CD4-positive, alpha-beta memory T cell (primary cell): Measurements from ENCODE around the gene ACTR10. TPM values are rescaled to one million over a fixed set of nuclear protein-coding genes. Genes with fewer than 3 reads are reported as not detected.

ENCODE experiments used
- CTCF ChIA-PET: fragments of 350-600 bp; sonication (Branson Sonifier 250); formaldehyde crosslinking; loops from one replicate; lab custom pipeline; 2021; ENCODE audit warnings: inconsistent platforms; ENCODE audit not compliant: partially characterized antibody; lab: Charles Lee
- POLR2A ChIA-PET: fragments of 350-600 bp; sonication (Branson Sonifier 250); formaldehyde crosslinking; loops from one replicate; lab custom pipeline; 2021; ENCODE audit not compliant: partially characterized antibody; lab: Charles Lee
- DNase-seq, 5 donors: peaks; one replicate each; pipeline versions ENCODE4 v3.0.0 to v3.0.0-alpha.2; 2020 to 2022; ENCODE audit warnings: mixed read lengths in 1 of 5
- H3K27ac ChIP-seq: one replicate; pipeline ENCODE4 v1.7.0; 2013; ENCODE audit warnings: low read depth, low read length
- H3K27me3 ChIP-seq: 2 replicates; pipeline ENCODE4 v1.7.0; 2013; ENCODE audit warnings: mild to moderate bottlenecking, low read length, moderate library complexity; ENCODE audit not compliant: insufficient read depth
- H3K36me3 ChIP-seq: 2 replicates; pipeline ENCODE4 v1.7.0; 2013; ENCODE audit warnings: mild to moderate bottlenecking, low read length, moderate library complexity; ENCODE audit not compliant: insufficient read depth
- H3K4me1 ChIP-seq: 2 replicates; pipeline ENCODE4 v1.7.0; 2013; ENCODE audit warnings: mild to moderate bottlenecking, low read length, moderate library complexity; ENCODE audit not compliant: insufficient read depth
- H3K4me3 ChIP-seq, 2 donors: one replicate each; pipeline ENCODE4 v1.7.0; 2013; ENCODE audit warnings: low read length in 2 of 2, mild to moderate bottlenecking in 1 of 2
- H3K9me3 ChIP-seq, 2 donors: one replicate each; pipeline ENCODE4 v1.7.0; 2013; ENCODE audit warnings: low read length in 2 of 2, control low read depth in 1 of 2; ENCODE audit not compliant: control insufficient read depth in 1 of 2
- H3K27ac Mint-ChIP-seq, 7 donors: one replicate each; pipeline ENCODE4 v1.8.0; 2020 to 2021; ENCODE audit warnings: mixed read lengths in 7 of 7, mild to moderate bottlenecking in 6 of 7, inconsistent platforms in 3 of 7, moderate library complexity in 3 of 7
- H3K27me3 Mint-ChIP-seq, 2 donors: one replicate each; pipeline ENCODE4 v1.8.0; 2020 to 2021; ENCODE audit warnings: mixed read lengths in 2 of 2
- H3K36me3 Mint-ChIP-seq, 2 donors: one replicate each; pipeline ENCODE4 v1.8.0; 2020 to 2021; ENCODE audit warnings: mixed read lengths in 2 of 2, inconsistent platforms in 1 of 2, mild to moderate bottlenecking in 1 of 2
- H3K4me1 Mint-ChIP-seq, 4 donors: one replicate each; pipeline ENCODE4 v1.8.0; 2020 to 2021; ENCODE audit warnings: mixed read lengths in 4 of 4, mild to moderate bottlenecking in 1 of 4
- H3K4me3 Mint-ChIP-seq, 8 donors: one replicate each; pipeline ENCODE4 v1.8.0; 2020 to 2021; ENCODE audit warnings: mixed read lengths in 8 of 8, mild to moderate bottlenecking in 7 of 8, moderate library complexity in 6 of 8, inconsistent platforms in 3 of 8
- H3K9me3 Mint-ChIP-seq, 8 donors: one replicate each; pipeline ENCODE4 v1.8.0; 2020 to 2021; ENCODE audit warnings: mixed read lengths in 8 of 8, mild to moderate bottlenecking in 5 of 8, inconsistent platforms in 3 of 8, moderate library complexity in 1 of 8
- intact Hi-C: fragments of 100-400 bp; cut with micrococcal nuclease; formaldehyde crosslinking; loops from one replicate; pipeline ENCODE4 v1.15.1; 2023
- polyA plus RNA-seq, 2 donors: library from polyadenylated mRNA; unstranded; fragments of 300-500 nt; fragmentation: Illumina TruSeq; gene quantifications; one replicate each; pipeline ENCODE4 v1.2.3, GENCODE V29; 2021
- total RNA-seq, 2 experiments: library from RNA; stranded (reverse); gene quantifications; one replicate each; pipeline ENCODE4 v1.2.3, GENCODE V29; 2021

Gene ACTR10
- total and polyA plus RNA-seq, 4 experiments from 2014 or later: 53.7 to 87.8 (median 70.2) TPM

DNA sequence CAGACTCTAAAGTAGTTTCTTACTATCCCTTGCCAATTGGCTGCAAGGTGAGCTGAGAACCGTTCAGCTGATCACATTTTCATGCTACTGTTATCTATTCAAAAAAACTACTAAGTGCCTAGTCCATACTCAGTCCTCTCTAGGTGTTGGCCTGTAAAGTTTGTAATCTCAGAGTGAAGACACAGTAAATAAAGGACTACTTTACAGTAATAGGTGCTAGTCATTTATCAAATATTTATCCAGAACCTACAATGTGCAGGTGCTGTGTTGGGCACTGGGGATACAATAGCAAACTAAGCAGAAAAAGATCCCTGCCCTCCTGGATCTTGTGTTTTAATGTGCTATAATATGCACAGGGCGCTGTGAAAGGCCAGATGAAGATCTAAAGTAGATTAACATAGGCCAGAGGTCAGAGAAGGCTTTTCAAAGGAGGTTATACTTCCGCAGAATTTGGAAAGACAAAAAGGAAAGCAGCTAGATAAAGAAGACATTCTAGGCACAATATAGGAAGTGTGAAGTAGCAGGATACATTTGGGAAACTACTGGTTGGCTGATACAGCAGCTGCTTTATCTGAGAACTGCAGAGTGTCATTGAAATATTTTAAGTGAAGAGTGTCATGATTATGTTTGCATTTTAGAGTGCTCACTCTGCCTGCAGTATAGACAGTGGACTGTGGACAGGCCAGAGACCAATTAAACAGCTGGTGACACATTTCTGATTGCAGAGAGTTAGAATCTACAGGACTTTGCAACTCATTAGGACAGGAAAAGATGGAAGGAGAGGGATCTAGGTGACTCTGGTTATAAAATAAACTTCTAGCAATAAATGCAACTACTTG is 8.0 kb upstream of the ACTR10 start:
- no peaks in the 10 kb centered on the region for H3K27me3 ChIP-seq
- no peaks in the 10 kb centered on the region for H3K36me3 ChIP-seq
- no peak overlapping the region for H3K27ac ChIP-seq
- Mint-ChIP-seq H3K27ac (no peak overlapping the region), H3K27me3 (peaks cover 0 to 2% of the 10 kb centered on the region in 2 donors), H3K4me3 (no peak overlapping the region), H3K9me3 (no peaks in the 10 kb centered on the region), H3K36me3 (no peaks in the 10 kb centered on the region), H3K4me1 (peaks cover 0 to 8% (median 2%) of the 10 kb centered on the region in 4 donors)
- intact Hi-C loops: no loop called here
- ChIA-PET CTCF (interaction anchor here (1.9 kb wide), 1 partner anchor 27 kb away, joined by 4 read pairs; no protein-coding TSS in a partner anchor), POLR2A (interaction anchor here (0.5 kb wide), 1 partner anchor 111 kb away, joined by 5 read pairs; no protein-coding TSS in a partner anchor)
- no peak for DNase-seq
- no peaks in the 10 kb centered on the region for H3K9me3 ChIP-seq
- H3K4me3 ChIP-seq: no peak overlapping the region
- no peaks in the 10 kb centered on the region for H3K4me1 ChIP-seq

DNA sequence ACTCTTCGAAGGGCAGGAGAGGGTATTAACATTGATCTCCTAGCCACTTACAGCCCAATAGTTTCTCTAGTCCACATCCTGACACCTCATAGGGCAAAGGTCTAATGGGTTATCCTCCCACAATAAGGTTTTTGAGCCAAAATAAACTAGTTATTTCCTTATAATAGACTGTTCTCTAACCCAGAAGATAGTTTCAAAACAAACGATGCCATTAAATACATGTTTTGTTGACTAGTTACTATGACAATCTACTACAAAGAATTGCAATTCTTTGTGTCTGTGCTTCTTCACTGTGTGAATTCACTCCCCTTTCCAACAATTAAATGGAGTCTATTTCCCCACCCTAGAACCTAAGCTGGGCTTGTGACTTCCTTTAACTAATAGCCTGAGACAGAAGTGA is 6.4 kb upstream of the ACTR10 start:
- no peaks in the 10 kb centered on the region for H3K36me3 Mint-ChIP-seq
- H3K4me1 Mint-ChIP-seq: peaks cover 6 to 21% (median 8%) of the 10 kb centered on the region in 4 donors
- DNase-seq: no peak
- H3K27ac Mint-ChIP-seq: peak overlapping the region in 1 of 7 donors; percentile 1
- H3K27me3 Mint-ChIP-seq: no peaks in the 10 kb centered on the region
- ChIA-PET POLR2A (no interaction called here), CTCF (no interaction called here)
- H3K27me3 ChIP-seq: no peaks in the 10 kb centered on the region
- H3K4me3 ChIP-seq: no peak overlapping the region
- no peaks in the 10 kb centered on the region for H3K36me3 ChIP-seq
- H3K9me3 Mint-ChIP-seq: no peaks in the 10 kb centered on the region
- no peak overlapping the region for H3K27ac ChIP-seq
- intact Hi-C loops: no loop called here
- peaks cover 4% of the 10 kb centered on the region for H3K4me1 ChIP-seq
- H3K9me3 ChIP-seq: no peaks in the 10 kb centered on the region
- H3K4me3 Mint-ChIP-seq: no peak overlapping the region

DNA sequence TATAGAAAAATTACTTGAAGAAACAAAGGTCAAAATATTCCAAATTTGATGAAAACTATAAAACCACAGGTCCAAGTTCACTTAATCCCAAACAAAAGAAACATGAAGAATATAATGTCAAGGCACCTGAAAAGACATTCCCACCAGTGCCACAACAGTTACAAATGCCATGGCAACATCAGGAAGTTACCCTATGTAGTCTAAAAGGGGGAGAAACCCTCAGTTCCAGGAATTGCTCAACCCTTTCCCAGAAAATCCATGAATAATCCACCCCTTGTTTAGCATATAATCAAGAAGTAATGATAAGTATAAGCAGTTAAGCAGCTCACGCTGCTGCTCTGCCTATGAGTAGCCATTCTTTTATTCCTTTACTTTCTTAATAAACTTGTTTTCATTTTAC is 3.8 kb upstream of the ACTR10 start:
- H3K4me1 Mint-ChIP-seq: peaks cover 17 to 42% (median 26%) of the 10 kb centered on the region in 4 donors
- no peaks in the 10 kb centered on the region for H3K27me3 Mint-ChIP-seq
- Histone ChIP-seq H3K36me3 (no peaks in the 10 kb centered on the region), H3K27me3 (no peaks in the 10 kb centered on the region), H3K27ac (no peak overlapping the region), H3K4me1 (peaks cover 22% of the 10 kb centered on the region), H3K9me3 (no peaks in the 10 kb centered on the region), H3K4me3 (no peak overlapping the region)
- H3K4me3 Mint-ChIP-seq: no peak overlapping the region
- CTCF ChIA-PET: no interaction called here
- POLR2A ChIA-PET: interaction anchor here (0.8 kb wide), 1 partner anchor 82 kb away, joined by 3 read pairs; no protein-coding TSS in a partner anchor
- peaks cover 0 to 13% of the 10 kb centered on the region in 2 donors for H3K36me3 Mint-ChIP-seq
- H3K9me3 Mint-ChIP-seq: peaks cover 0 to 2% (median 0%) of the 10 kb centered on the region in 8 donors
- H3K27ac Mint-ChIP-seq: peak overlapping the region in 3 of 7 donors; percentile 14 to 55 (median 31)
- intact Hi-C loops: loop anchor here (5.0 kb wide), 2 partner anchors 136 to 929 kb away; partner anchors contain the start of genes AP5M1 and EXOC5
- no peak for DNase-seq

DNA sequence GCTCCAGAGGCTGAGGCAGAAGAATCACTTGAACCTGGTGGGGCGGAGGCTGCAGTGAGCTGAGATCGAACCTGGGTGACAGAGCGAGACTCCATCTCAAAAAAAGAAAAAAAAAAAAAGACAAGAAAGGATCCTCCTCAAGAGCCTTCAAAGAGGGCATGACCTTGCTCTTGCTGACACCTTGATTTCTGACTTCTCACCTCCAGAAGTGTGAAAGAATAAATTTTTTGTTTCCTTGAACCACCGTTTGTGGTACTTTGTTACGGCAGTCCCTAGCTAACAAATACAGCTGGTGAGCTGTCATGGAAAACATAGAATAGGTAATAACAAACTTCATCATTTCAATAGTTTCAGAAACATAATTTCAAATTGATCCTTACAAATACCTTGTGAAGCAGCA is 1.9 kb upstream of the ACTR10 start:
- intact Hi-C loops: loop anchor here (5.0 kb wide), 2 partner anchors 134 to 931 kb away; partner anchors contain the start of genes AP5M1 and EXOC5
- H3K9me3 Mint-ChIP-seq: peaks cover 0 to 2% (median 0%) of the 10 kb centered on the region in 8 donors
- CTCF ChIA-PET: interaction anchor here (1.0 kb wide), 1 partner anchor 198 kb away, joined by 3 read pairs; no protein-coding TSS in a partner anchor
- POLR2A ChIA-PET: interaction anchor here (2.7 to 3.7 kb wide), 3 partner anchors 46 to 230 kb away, joined by 13 to 43 read pairs (median 23); partner anchors contain the start of genes ARID4A, KIAA0586, PSMA3 and TIMM9
- peak overlapping the region in 5 of 7 donors; percentile 69 to 97 (median 94) for H3K27ac Mint-ChIP-seq
- Histone ChIP-seq H3K27me3 (no peaks in the 10 kb centered on the region), H3K27ac (no peak overlapping the region), H3K4me1 (peaks cover 33% of the 10 kb centered on the region), H3K9me3 (no peaks in the 10 kb centered on the region), H3K4me3 (no peak overlapping the region), H3K36me3 (no peaks in the 10 kb centered on the region)
- H3K36me3 Mint-ChIP-seq: peaks cover 0 to 16% of the 10 kb centered on the region in 2 donors
- peaks cover 22 to 52% (median 32%) of the 10 kb centered on the region in 4 donors for H3K4me1 Mint-ChIP-seq
- DNase-seq: peak; percentile 12 to 40 (median 21)
- H3K4me3 Mint-ChIP-seq: peak overlapping the region; percentile 28 to 94 (median 36)
- H3K27me3 Mint-ChIP-seq: no peaks in the 10 kb centered on the region

- H3K9me3 ChIP-seq: no peaks in the 10 kb centered on the region
- Mint-ChIP-seq H3K9me3 (peaks cover 0 to 2% (median 0%) of the 10 kb centered on the region in 8 donors), H3K27me3 (no peaks in the 10 kb centered on the region), H3K4me1 (peaks cover 22 to 48% (median 34%) of the 10 kb centered on the region in 4 donors), H3K27ac (peak overlapping the region; percentile 94 to 99 (median 97)), H3K4me3 (peak overlapping the region; percentile 89 to 96 (median 94)), H3K36me3 (peaks cover 0 to 25% of the 10 kb centered on the region in 2 donors)
- CTCF ChIA-PET: interaction anchor here (1.5 to 1.8 kb wide), 2 partner anchors 34 to 40 kb away, joined by 5 to 6 read pairs; no protein-coding TSS in a partner anchor
- H3K36me3 ChIP-seq: no peaks in the 10 kb centered on the region
- POLR2A ChIA-PET: interaction anchor here (0.8 to 3.7 kb wide), 9 partner anchors 23 to 810 kb away, joined by 4 to 43 read pairs (median 11); partner anchors contain the start of genes ARID4A, KIAA0586, NAA30 and PSMA3
- peak overlapping the region; percentile 78 for H3K27ac ChIP-seq
- no peak for DNase-seq
- peak overlapping the region; percentile 62 to 75 for H3K4me3 ChIP-seq
- intact Hi-C loops: loop anchor here (1.0 kb wide), 2 partner anchors 39 to 44 kb away; partner anchors contain the start of gene PSMA3
- H3K4me1 ChIP-seq: peaks cover 33% of the 10 kb centered on the region
- no peaks in the 10 kb centered on the region for H3K27me3 ChIP-seq
These were observed 512 bp downstream of the ACTR10 start for GRCh38 chr14:58200480-58200841.

DNA sequence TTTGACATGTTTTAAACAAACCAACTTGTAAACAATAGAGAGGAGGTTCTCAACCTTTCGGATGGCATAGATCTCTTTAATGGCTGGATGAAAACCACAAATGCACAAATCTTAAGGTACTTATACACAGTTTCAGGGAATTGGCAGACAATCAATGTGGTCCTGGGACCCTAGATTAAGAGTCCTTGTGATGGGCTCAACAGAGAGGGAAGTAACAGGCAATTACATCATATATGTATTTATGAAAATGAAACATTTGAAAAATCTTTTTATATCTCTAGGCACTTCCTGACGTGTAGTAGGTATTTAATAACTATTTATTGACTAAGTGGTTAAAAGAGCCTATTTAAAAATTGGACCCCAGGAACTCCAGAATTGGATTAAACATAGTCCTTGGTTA is 897 bp downstream of the ACTR10 start:
- H3K27ac Mint-ChIP-seq: peak overlapping the region; percentile 94 to 99 (median 97)
- peak overlapping the region; percentile 89 to 96 (median 94) for H3K4me3 Mint-ChIP-seq
- peaks cover 0 to 2% (median 0%) of the 10 kb centered on the region in 8 donors for H3K9me3 Mint-ChIP-seq
- Histone ChIP-seq H3K4me3 (peak overlapping the region; percentile 62 to 75), H3K27ac (peak overlapping the region; percentile 78), H3K9me3 (no peaks in the 10 kb centered on the region), H3K4me1 (peaks cover 33% of the 10 kb centered on the region), H3K27me3 (no peaks in the 10 kb centered on the region), H3K36me3 (no peaks in the 10 kb centered on the region)
- H3K4me1 Mint-ChIP-seq: peaks cover 22 to 48% (median 34%) of the 10 kb centered on the region in 4 donors
- intact Hi-C loops: loop anchor here (1.0 kb wide), 2 partner anchors 38 to 43 kb away; partner anchors contain the start of gene PSMA3
- no peaks in the 10 kb centered on the region for H3K27me3 Mint-ChIP-seq
- DNase-seq: peak in 1 of 5 donors; percentile 7
- CTCF ChIA-PET: no interaction called here
- H3K36me3 Mint-ChIP-seq: peaks cover 0 to 25% of the 10 kb centered on the region in 2 donors
- POLR2A ChIA-PET: interaction anchor here (1.1 to 3.7 kb wide), 5 partner anchors 27 to 227 kb away, joined by 4 to 43 read pairs (median 13); partner anchors contain the start of genes ARID4A, KIAA0586, PSMA3 and TIMM9
